HG03064 (cell line): ENCODE measurements around the gene PAQR3.

Experiments used
- ATAC-seq: cut with Tn5 transposase; IDR thresholded peaks from one replicate; pipeline ENCODE4 v1.9.1; 2021; ENCODE audit warnings: low read depth; ENCODE audit not compliant: unreplicated experiment

The PAQR3 gene

DNA sequence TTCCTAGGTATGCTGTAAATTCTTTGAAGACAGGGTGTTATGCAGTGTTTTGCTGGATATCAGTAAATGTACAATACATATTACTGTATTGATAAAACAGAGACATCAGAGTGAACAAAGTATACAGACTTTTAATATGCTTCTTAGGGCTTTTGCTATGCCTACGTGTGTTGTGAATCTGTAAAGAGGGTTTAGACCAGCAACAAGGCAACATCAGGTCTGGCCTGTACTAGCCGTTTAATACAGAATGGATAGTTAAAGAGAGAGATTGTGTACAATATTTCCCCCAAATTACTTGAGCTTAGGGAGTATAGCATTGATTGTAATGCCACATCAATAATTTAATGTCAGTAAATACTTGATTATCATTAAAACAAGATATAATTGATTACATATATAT, 75.2 kb downstream of the PAQR3 start:
- ATAC-seq: no peak

DNA sequence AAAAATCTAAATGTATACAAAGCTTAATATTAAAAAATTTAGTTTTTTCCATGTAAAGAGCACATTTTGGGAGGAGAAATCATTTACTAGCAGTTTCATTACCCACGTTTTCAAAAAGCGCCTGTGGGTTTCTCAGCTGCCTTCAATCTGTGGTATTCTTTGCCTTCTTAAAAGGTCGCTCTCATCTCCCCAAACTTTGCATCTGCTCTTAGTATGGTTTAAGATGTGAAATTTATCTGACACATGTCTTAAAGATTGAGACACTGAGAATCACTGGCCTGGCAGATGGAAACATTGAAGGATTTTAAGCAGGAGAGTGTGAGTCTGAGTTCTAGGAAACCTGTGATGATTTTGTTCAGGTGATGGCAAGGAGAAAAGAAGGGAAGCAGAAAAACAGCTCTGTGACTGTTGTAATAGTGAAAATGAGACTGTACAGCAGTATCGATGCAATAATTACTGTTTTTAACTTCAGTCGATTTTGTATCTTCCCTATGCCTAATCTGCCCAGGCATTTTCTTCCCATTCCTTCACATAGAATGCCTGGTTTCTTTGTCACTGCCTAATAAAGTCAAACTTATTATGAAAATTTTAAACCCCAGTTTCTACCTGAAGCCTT, 75.9 kb downstream of the PAQR3 start:
- ATAC-seq: no peak

DNA sequence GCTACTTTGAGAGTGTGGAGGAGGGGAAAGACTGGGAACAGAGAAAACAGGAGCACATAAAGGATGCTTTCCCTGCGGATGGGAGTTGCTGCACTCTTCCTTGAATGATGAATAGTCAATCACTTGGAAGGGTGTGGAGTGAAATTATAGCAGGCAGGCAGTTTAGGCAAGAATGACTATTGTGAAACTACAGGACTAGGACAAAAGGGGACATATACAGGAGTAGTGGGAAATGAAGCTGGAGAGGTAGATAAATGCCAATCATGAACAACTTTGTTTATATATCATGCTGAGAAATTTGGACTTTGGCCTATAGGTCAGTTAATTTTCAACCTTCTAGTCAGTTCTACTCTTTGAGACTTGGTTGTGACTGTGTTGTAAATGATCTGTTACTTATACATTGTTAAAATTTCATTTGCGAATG, 76.9 kb downstream of the PAQR3 start:
- no peak for ATAC-seq
